Activated gamma-delta T cell treated with anti-CD3 and anti-CD28 coated beads, Interleukin-2, amount 50 U/mL, for 16 hours (primary cell): ENCODE data around the gene FOLR3.
"Not testable (repeated sequence)": the region's sequence is repeated elsewhere in the genome, so short reads cannot be mapped to it uniquely, and the experiment has no call there.

Experiments
- DNase-seq: peaks from one replicate; pipeline ENCODE4 v3.0.0-alpha.2; 2020; ENCODE audit warnings: low read depth

The FOLR3 gene

DNA sequence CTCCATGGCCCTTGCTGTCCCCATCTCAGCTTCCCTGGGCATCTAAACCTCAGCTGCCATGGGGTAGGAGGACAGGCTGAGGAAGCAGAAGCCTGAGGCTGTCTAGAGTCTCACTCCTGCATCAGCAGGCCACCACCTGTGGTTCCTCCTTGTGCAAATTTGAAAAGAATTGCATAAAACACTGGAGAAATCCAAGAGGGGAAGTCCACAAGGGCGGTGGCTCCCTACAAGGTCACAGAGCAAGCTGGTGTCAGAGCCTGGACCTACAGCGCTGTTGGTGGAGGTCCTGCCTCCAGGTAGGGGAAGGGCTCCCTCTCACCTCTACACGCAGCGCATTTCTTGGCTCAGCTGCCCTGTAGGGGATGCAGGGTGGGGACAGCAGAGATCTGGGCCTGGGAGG, at the start of gene FOLR3:
Gene FOLR3, plus strand, starts transcription at position 253 of the 400 bp plus-strand sequence. CDS start 228 bp downstream, outside the sequence.
- DNase-seq: not testable (repeated sequence)

DNA sequence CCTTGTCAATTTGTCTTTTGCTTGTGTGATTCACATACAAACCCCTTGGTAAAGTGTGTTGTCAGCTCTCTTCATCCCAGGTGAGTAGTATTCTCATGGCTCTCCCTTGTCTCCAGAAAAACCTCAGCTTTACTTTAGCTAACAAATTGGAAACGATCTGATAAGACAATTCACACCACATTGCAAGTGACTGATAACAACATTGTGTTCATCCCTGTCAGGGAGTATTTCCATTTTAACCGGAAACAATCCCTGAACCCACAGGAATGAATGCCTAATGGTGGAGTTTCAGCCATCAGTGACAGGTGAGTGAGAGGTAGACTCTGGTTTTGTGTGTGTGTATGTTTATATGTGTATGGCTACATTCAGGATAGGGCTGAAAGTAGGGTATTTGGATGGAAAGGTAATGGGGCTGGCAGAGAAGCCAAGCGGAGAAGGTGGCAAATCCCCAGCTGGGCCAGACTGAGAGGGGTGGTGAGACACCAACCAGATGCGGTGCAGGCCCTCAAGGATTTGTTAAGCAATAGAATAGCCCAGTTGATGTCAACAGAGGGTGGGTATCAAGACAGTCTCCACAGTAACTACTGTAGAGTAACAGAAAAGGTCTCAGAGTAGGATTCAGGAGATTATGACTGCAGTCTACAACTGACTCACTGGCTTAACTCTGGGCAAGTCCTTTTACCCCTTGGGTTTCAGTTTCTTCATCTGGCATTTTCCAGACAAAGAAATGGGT, 47.3 kb upstream of the FOLR3 start:
- no peak for DNase-seq

DNA sequence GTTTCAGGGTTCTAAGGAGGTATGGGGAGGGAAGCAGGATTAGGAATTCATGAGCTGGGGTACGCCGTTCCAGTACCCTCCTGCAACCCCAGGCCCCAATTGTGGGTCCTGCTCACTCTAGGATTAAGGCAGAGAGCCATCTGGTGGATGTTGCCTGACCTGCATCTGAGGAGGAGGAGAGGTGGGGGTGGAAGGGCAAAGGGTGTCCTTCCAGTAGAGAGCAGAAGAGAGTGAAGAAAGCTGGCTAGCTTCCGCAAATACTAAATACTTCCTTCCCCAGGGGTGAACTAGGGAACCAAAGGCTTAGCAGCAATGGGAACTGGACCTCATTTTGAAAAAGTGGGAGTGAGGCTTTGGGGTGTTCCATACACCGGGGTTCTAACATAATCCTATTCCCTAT, 44.2 kb upstream of the FOLR3 start:
- DNase-seq: peak; percentile 34

DNA sequence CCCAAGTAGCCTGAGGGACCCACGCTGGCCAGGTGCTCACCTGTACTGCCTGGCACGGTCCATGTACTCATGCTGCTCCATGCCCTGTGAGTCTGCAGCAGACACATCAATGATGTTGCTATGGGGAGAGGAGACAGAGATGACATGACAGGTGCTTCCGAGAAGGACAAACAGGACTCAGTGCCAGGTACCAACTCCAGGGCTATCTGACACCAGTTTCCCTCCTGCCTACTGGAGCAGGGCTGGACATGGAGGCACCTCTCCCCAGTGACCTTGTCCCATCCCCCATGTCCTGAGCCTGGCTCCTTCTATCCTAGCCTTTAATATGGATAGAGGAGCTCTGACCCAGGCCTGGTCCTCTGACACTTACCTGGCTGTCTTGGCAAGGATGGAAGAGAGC, 36.8 kb upstream of the FOLR3 start:
- no peak for DNase-seq

DNA sequence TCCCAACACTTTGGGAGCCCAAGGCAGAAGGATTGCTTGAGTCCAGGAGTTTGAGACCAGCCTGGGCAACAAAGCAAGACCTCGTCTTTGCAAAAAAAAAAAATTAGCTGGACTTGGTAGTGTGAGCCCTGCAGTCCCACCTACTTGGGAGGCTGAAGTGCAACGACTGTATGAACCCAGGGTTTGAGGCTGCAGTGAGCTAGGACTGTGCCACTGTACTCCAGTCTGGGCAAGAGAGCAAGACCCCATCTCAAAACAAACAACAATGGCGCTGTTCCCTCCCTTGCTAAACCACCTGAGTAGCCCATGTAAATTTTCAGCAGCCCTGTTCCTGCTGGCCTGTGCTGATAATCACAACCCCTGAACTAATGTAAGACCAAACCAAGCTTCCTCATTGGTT, 35.5 kb upstream of the FOLR3 start:
- DNase-seq: no peak

DNA sequence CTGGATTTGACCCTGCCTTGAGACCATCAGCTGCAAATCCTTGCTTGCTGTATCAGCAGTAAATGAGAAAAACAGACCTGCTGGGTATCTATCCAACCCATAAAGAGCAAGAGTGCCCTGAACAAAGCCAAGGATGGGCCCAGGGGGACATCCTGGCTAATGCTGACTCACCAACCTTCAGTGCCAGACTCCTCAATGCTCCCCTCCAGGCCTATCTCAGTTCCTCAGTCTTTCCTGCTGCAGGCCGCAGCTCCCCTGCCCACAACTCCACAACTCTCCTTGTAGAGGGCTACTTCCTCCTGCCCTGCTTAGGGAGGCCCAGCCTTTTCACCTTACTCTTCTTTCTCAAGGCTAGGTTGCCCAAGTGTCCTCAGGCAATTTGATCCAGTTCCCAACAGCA, 35.1 kb upstream of the FOLR3 start:
- no peak for DNase-seq

DNA sequence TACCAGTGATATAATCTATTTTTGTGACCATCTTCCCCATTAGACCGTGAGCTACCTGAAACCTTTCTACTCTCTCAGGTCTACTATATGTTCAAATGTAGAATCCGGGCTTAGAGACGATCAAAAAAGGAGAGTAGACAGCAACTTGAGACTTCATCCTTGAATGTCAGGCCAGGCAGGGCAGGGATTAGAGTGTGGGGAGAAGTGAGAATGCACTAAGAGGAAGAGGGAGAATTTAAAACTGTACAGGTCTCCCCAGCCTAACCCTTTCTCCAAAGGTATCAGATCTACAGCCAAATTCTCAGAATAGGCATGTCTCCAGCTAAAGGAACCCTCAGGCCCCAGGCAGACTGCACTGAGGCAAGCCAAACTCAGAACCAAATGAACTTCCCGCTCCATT, 33.4 kb upstream of the FOLR3 start:
- DNase-seq: no peak

DNA sequence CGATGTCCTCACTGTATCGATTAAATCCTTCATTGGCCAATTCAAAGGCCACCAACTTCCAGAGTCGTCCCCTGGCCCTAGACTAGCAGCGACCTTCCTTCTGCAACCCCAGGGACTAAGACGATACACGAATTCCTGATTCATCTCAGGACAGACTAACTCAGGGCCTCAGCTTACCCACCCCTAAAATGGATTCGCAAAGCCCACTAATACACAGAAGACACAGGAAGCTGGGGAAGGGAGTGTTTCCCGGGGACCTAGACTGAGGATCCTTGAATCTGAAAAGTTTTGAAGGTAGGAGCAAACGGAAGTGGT, 32.9 kb upstream of the FOLR3 start:
- DNase-seq: no peak

DNA sequence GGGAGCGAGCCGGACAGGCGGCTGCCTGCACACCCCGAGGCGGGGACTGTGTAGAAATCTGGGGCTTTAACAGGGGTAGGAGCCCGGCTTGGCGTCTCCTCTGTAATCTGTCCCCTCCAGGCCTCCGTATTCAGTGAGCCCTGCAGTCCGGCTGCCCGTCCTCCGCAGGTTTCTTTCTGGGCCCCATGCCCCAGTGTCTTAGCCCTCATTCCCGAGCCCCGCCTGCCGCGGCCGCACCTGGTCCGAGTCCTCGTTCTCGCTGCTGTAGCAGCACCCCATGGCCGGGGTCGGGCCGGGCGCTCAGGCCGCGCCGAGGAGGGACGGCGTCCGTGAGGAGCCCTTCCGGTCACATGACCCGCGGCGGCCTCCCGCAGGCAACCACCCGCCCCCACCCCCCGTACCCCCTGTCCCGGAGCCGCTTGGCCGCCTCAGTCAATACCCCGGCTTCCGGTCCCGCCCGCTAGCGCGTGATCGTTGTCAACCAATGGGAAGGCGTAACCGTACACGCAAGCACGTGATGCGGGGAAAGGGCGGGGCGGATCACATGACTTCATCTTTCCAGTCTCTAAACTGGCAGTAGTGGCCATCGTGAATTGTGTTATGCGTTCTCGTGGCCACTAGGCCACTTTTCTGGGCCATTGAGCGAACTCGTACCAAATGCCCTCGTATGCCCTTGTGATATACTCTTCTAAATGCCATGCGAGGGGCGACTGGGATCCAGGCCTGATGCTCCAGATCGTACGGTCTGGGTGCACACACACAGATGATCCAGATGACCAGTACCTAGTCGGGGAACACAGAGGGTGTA, 32.4 kb upstream of the FOLR3 start, which contains the start of gene LAMTOR1:
Gene LAMTOR1, minus strand, starts transcription at position 352 of the 808 bp plus-strand sequence. Its CDS starts 73 bp downstream, at position 279.
- peak; percentile 96 for DNase-seq

DNA sequence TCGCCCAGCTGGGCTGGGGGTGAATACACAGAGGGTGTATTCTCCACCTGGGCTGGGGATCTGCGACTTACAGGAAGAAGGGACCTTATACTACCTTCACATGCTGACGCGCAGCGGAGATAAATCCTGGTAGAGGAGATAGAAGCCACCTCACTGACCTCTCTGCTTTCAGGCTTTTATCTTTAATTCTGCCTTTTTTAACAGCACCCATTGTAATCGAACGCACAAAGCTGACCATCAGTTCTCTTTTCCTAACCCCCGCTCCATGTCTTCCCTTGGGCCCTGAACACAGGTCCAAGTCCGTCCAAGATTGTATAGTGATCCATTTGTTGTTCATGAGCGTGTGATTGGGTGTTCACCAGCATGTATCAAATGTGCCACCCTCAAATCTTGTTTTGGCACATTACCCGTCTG, 31.8 kb upstream of the FOLR3 start:
- DNase-seq: no peak

DNA sequence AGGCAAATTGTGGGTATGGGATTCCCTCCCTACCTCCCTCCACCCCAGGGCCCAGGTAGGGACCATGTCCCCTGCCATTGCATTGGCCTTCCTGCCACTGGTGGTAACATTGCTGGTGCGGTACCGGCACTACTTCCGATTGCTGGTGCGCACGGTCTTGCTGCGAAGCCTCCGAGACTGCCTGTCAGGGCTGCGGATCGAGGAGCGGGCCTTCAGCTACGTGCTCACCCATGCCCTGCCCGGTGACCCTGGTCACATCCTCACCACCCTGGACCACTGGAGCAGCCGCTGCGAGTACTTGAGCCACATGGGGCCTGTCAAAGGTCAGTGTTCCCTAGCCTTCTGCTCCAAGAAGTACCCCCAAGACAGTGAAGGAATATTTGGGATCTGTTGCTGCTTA, 29.6 kb upstream of the FOLR3 start, which contains the start of gene TOMT:
Gene TOMT, plus strand, starts transcription at position 37 of the 400 bp plus-strand sequence. Its CDS starts 28 bp downstream, at position 65.
- no peak for DNase-seq

DNA sequence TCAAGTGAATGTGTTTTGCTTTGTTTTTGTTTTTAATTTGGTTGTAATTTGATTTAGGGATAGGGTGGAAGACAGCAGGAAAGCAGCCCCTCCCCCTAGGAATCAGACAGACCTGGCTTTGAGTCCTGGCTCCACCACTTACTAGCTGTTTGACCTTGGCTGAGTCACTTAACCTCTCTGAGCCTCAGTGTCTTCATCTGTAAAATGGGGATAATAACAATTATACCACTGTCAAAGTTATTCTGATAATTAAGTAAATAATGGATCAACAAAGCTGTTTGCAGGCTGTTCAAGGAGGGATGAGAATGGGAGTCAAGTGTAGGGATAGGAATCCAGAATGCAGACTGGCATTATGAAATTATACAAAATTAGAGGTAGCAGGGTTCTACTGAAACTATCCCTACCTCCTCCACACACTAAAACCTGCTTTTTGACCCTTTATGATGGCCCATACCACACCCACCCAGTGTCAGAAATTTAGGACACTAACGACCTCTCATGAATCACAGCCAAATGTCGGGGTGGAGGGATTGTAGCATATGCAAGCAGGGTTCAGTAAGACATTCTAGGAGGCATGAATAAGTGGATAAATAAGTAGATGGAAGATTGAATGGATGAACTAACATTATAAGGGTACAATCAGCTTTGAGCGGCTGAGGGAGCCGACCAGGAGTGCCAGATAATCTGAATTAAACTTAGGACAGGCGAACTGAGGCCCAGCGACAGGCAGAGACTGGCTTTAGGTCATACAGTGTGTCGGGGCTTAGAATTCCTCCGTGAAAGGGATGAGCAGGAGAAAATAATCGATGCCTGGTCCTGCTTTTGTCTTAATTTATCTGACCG, 24.0 kb upstream of the FOLR3 start:
- no peak for DNase-seq

DNA sequence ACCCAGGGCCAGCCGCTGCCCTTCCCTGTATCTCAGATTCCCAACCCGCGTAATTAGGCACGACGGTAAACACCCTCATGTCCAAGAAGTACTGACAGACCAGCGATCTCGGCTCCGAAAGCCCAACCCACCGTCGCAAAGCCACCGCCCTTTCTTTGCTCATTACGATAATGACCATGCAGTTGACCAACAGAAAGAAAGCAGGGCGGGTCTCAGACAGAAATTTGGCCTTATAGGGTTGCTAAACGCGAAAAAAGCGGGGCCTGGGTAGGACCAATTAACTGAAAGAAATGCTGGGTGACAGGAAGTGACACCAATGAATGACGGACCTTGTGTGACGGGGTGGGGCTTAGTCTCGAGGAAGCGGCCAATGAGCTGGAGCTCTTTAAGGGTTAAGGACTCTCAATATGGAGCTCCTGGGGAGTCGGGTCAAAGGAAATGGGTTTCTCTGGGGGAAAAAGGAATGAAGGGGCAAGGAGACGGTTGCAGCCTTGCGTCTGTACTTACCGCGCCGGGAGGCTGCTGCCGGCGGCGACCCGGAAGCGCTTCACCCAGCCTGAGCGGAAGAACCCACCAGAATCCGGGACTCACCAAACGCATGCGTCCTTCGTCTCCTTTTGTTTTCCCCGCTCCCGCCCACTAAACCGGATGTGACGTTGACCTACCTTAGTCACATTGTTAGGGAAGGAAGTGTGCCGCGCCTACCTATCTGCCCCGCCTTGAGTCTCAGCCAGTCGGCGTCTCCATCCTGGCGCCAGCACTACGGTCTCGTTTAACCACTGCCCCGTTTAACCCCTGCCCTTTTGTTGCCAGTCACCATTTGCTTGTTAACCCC, 23.2 kb upstream of the FOLR3 start, which contains the start of gene ANAPC15:
Gene ANAPC15, minus strand, starts transcription at position 553 of the 835 bp plus-strand sequence. CDS start 1,419 bp downstream, outside the sequence.
- DNase-seq: peak; percentile 98

DNA sequence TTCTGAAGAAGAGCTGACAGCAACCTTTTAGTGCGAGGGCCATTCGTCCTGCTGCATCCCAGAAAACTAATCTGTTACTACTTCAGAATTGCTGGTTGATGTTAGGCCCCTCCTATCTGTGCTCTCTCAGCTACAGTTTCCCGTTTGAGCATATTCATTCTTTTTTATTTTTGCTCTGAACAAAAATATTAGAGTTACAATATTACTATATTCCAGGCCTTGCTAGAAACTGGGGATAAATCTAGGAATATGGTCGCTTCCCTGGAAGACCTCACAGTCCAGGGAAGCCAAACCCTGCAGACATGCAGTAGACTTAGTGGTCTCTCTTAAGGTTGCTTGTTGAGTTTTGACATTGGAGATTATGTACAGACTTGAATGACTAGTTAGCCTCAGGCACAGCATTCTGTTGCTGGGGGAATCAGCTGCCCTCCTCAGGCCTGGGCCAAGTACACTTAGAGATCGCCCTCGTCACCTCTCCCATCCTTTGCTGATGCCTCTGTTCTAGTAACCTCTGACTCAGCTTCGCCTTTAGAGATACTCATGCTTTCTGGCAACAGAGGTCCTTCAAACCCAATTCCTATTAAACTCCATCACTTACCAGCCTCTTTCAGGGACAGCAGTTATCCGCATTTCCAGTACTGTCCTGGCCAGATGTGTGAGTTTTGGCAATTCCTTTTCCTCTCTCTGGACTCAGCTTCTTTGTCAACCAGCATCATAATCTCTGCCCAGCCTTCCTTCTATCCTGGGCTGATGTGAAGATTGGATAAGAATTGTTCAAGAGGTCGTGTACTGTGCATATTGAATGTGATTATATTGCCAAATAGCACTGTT, 22.3 kb upstream of the FOLR3 start:
- DNase-seq: no peak

DNA sequence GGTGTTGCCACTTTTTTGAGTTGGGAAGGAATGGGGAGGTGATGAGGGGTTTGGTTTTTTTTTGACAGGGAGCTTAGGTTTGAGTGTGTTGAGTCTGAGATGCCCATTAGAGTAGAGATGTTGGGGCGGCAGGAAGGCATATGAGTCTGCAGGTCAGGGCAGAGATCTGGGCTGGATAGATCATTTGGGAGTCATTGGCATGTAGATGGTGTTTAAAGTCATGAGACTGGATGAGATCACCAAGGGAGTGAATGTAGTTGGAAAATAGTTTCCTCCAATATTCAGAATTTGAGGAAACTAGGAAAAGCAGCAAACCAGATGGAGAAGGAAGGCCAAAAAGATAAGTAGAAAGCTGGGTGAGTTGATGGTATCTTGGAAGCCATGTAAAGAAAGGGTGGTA, 21.0 kb upstream of the FOLR3 start:
- DNase-seq: no peak

DNA sequence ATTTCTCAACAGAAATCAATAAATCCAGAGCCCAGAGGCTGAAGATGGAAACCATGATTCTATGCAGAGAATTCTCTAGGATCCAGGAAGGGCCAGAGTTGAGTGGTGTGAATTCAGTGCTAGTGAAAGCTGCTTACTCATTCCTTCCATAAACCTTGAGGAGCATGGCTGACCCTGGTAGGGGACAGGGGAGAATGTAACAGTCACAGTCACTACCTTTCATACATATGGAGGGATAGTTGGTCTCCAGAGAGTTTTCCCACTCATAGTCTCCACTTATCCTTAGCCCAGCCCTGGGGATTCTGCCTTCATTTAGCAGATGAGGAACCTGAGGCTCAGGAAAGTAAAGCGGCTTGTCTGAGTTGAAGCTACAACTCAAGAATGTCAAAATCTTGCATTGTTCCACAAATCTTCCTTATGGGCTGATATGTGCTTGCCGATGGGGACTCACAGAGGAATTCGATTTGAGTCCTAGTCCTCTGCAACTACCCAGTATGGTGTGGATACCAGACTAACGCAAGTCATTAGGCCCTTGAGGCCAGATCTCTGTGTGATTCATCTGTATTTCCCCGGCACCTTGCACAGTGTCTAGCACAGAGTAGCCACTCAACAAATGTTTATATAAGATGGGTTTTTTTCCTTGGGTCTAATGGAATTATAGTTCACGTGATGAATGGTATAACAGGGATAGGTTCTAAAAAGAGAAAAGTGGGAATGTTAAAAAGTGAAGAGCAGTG, 19.3 kb upstream of the FOLR3 start:
- DNase-seq: no peak

DNA sequence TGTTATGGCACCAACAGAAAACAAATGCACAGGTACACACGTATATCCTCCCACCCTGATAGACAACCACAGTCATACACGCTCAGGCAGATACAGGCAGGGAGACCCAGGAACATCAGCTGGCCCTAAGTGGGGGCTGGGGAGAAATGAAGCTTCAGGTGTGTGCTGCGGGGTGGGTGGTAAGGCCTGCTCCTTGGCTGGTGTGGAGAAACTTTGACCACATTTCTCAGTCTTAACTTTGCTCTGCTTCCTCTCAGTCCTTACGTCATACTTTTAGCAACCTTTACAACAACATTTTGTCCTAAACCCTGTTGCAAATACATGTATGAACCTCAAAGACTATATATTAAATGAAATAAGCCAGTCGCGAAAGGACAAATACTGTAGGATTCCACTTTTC, 16.3 kb upstream of the FOLR3 start:
- no peak for DNase-seq

DNA sequence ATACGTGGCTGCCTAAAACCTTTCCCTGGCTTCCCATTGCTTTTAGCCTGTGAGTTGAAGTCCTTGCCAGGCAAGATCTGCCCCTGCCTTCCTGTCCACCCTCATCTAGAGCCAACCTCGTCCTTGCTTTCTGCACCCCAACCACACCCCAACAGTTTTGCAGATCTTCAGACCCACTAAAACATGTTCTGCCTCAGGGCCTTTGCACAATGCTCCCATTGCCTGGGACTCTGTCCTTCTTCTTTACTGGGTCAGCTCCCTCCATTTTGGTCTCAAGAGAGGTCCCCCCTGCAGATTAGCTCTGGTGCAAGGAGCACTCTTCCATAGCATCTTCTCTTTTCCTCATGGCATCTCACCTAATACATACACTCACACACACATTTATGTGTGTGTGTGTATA, 14.6 kb upstream of the FOLR3 start:
- DNase-seq: no peak

DNA sequence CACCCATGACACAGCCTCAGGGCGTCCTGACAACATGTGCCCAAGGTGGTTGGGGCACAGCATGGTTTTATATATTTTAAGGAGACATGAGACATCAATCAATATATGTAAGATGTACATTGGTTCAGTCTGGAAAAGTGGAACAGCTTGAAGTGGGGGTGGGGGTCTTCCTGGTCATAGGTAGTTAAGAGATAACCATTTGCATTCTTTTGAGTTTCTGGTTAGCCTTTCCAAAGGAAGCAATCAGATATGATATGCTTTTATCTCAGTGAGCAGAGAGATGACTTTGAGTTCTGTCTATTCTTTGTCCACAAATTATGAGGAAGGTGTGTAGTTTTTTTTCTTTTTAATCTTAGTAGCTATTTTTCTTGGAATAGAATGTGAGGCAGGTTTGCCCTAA, 12.9 kb upstream of the FOLR3 start:
- no peak for DNase-seq
